Activated T-helper 1 cell treated with anti-CD3 and anti-CD28 coated beads, Interleukin-12 subunit alpha, Interleukin-12 subunit beta, Interleukin-2, Interleukin-4 antibody, amounts not matched to agents 30 ng/mL and 10 ng/mL and 1 ng/mL, durations not matched to agents 14 hours and 24 hours and 36 hours (primary cell): Measurements from ENCODE around the gene OR2J1. TPM values are rescaled to one million over a fixed set of nuclear protein-coding genes. Genes with fewer than 3 reads are reported as not detected.
"Not testable (repeated sequence)": the region's sequence is repeated elsewhere in the genome, so short reads cannot be mapped to it uniquely, and the experiment has no call there.

Experiments used
- DNase-seq: peaks from one replicate; pipeline ENCODE4 v3.0.0; 2021; ENCODE audit warnings: low spot score
- H3K27ac Mint-ChIP-seq: one replicate; pipeline ENCODE4 v1.8.0; 2021; ENCODE audit warnings: mild to moderate bottlenecking, mixed read lengths
- H3K27me3 Mint-ChIP-seq: one replicate; pipeline ENCODE4 v1.8.0; 2022; ENCODE audit warnings: mild to moderate bottlenecking, moderate library complexity, mixed read lengths; ENCODE audit not compliant: insufficient read depth
- H3K36me3 Mint-ChIP-seq: one replicate; pipeline ENCODE4 v1.8.0; 2021; ENCODE audit warnings: low read depth, mixed read lengths
- H3K4me1 Mint-ChIP-seq: one replicate; pipeline ENCODE4 v1.8.0; 2021; ENCODE audit warnings: low read depth, mixed read lengths
- H3K4me3 Mint-ChIP-seq: one replicate; pipeline ENCODE4 v1.8.0; 2021; ENCODE audit warnings: mild to moderate bottlenecking, moderate library complexity, mixed read lengths
- H3K9me3 Mint-ChIP-seq: one replicate; pipeline ENCODE4 v1.8.0; 2021; ENCODE audit warnings: mixed read lengths
- intact Hi-C: fragments of 100-400 bp; cut with micrococcal nuclease; formaldehyde crosslinking; loops from one replicate; pipeline ENCODE4 v1.15.1; 2024
- total RNA-seq: library from RNA; stranded (reverse); gene quantifications from 2 replicates; pipeline ENCODE4 v1.2.3, GENCODE V29; 2022

Gene OR2J1
- total RNA-seq, 1 donor from 2014 or later: not detected

DNA sequence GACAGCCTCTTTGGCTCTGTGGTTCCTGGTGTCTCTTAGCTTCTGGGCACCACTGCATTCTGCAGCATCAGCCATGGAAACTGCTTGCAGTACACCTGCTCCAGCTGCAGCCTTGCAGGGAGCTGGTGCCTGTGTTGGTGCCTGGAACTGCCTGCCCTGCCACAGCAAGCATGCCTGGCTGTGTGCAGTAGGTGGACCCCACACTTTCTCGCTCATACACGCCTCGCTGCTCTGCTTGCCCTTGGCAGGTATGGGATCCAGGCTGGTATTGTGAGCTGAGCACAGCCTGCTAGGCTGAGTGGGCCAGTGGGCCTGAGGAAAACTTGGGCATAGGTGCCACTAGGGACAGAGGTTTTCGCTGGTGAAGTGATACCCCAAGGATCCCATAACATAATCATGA lies 31.4 kb downstream of the OR2J1 start:
- no peak overlapping the region for H3K4me3 Mint-ChIP-seq
- no peaks in the 10 kb centered on the region for H3K36me3 Mint-ChIP-seq
- H3K9me3 Mint-ChIP-seq: no peaks in the 10 kb centered on the region
- DNase-seq: no peak
- no peaks in the 10 kb centered on the region for H3K4me1 Mint-ChIP-seq
- intact Hi-C loops: no loop called here
- H3K27me3 Mint-ChIP-seq: peaks cover 6% of the 10 kb centered on the region
- H3K27ac Mint-ChIP-seq: no peak overlapping the region

DNA sequence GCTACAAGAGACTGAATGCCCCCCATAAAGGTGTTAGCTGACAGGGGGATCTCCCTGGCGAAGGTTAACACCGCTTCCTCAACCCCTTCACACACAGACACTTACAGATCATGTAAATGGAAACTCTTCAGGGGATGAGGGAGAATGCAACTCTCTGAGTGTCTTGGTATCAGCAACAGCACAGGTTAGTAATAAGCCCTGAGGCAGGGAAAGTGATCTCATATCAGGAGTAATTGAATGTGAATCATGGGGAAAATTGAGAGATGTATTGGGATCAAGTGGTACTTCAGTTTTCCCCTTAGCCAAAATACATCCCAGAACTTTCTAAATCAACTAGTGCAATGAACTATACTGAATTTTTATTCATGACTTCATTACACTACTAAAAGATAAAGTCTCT lies 32.4 kb downstream of the OR2J1 start:
- Mint-ChIP-seq H3K27me3 (peaks cover 6% of the 10 kb centered on the region), H3K4me1 (no peaks in the 10 kb centered on the region), H3K36me3 (no peaks in the 10 kb centered on the region), H3K9me3 (no peaks in the 10 kb centered on the region), H3K27ac (no peak overlapping the region), H3K4me3 (no peak overlapping the region)
- DNase-seq: no peak
- intact Hi-C loops: no loop called here

DNA sequence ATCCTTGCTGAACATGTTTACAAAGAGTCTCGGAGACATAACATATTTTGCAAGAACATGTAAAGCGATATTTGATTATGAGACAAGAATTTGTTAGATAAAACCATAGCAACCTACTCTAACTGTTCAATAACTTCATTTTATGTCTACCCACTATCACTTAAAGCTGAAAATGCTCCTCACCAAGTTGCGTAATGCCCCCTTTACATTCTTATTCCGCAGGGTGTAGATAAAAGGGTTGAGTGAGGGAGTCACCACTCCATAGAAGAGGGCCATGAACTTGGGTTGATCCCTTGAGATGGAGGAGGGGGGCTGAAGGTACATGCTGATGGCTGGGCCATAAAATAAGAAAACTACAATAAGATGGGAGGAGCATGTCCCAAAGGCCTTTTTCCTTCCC lies 38.4 kb downstream of the OR2J1 start:
- no peak for DNase-seq
- Mint-ChIP-seq H3K27ac (no peak overlapping the region), H3K4me1 (no peaks in the 10 kb centered on the region), H3K4me3 (no peak overlapping the region), H3K9me3 (peaks cover 3% of the 10 kb centered on the region), H3K36me3 (no peaks in the 10 kb centered on the region), H3K27me3 (no peaks in the 10 kb centered on the region)
- intact Hi-C loops: no loop called here

DNA sequence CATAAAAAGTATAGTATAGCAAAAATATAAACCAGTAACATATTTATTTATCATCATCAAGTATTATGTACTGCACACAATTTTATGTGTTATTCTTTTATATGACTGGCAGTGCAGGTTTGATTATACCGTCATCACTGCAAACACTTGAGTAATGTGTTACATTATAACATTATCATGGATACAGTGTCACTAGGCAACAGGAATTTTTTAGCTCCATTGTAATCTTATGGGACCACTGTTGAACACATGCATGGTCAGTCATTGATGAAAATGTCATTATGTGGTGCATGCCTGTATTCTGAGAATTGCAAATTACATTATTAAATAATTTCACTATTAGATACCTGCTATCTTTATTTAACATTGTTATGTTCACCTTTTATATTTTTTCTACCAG lies 42.3 kb downstream of the OR2J1 start:
- peaks cover 3% of the 10 kb centered on the region for H3K9me3 Mint-ChIP-seq
- H3K27ac Mint-ChIP-seq: no peak overlapping the region
- DNase-seq: no peak
- peaks cover 4% of the 10 kb centered on the region for H3K27me3 Mint-ChIP-seq
- intact Hi-C loops: no loop called here
- H3K4me3 Mint-ChIP-seq: no peak overlapping the region
- no peaks in the 10 kb centered on the region for H3K4me1 Mint-ChIP-seq
- H3K36me3 Mint-ChIP-seq: no peaks in the 10 kb centered on the region

DNA sequence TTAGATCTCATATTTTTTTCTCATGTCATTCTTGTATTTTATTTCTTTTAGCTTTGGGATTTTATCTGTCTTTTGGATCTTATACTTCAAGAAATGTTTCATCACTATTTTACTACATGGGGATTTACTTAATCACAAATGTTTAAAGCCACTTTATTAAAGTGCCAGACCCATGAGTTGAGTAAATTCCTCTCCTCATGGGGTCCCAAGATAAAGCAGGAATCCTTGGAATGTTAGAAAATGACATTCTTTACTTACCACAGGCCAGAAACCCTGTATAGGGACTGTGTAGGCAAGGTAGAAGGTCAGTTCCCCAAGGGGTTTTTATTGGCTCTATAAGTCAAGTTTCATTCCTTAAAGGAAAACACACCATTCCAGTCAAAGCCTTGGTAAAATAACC lies 43.0 kb downstream of the OR2J1 start:
- Mint-ChIP-seq H3K27me3 (peaks cover 4% of the 10 kb centered on the region), H3K36me3 (no peaks in the 10 kb centered on the region), H3K27ac (no peak overlapping the region), H3K4me1 (no peaks in the 10 kb centered on the region), H3K9me3 (peaks cover 3% of the 10 kb centered on the region), H3K4me3 (no peak overlapping the region)
- intact Hi-C loops: no loop called here
- no peak for DNase-seq

DNA sequence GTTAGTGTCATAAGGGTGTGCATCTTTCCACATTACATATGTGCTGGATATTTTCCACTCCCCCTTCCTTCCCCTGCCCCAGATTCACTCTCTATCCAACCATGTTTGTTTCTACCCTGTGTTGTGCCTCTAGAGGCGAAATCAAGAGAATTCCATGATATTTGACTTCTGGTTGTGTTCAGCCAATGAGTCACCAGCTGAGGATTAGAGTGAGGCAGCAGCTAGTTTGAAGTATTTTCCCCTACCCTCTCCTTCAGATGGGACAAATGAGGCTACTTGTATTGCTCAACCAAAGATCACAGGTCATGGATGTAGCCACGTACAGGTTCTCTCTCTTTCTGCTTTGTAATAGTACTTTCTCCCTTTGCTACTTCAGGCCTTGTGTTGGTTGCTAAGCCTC lies 46.9 kb downstream of the OR2J1 start:
- intact Hi-C loops: no loop called here
- Mint-ChIP-seq H3K4me1 (no peaks in the 10 kb centered on the region), H3K36me3 (no peaks in the 10 kb centered on the region), H3K27me3 (peaks cover 4% of the 10 kb centered on the region), H3K27ac (no peak overlapping the region), H3K4me3 (no peak overlapping the region), H3K9me3 (peaks cover 3% of the 10 kb centered on the region)
- no peak for DNase-seq

DNA sequence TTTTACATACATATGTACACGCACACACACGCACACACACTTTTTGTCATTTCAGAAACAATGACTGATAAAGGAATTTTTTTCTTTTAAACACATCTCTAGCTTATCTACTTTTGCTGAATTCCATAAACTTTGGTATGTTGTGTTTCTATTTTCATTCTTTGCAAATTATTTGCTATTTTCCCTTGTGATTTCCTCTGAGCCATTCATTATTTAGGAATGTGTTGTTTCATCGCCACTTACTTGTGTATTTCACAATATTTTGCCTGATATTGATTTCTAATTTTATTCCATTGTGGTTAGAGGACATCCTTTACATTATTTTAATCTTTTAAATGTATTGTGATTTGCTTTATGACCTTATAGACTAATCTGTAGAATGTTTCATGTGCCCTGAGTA lies 47.8 kb downstream of the OR2J1 start:
- H3K27ac Mint-ChIP-seq: no peak overlapping the region
- DNase-seq: no peak
- intact Hi-C loops: no loop called here
- peaks cover 3% of the 10 kb centered on the region for H3K9me3 Mint-ChIP-seq
- no peaks in the 10 kb centered on the region for H3K4me1 Mint-ChIP-seq
- peaks cover 4% of the 10 kb centered on the region for H3K27me3 Mint-ChIP-seq
- H3K36me3 Mint-ChIP-seq: no peaks in the 10 kb centered on the region
- H3K4me3 Mint-ChIP-seq: no peak overlapping the region

DNA sequence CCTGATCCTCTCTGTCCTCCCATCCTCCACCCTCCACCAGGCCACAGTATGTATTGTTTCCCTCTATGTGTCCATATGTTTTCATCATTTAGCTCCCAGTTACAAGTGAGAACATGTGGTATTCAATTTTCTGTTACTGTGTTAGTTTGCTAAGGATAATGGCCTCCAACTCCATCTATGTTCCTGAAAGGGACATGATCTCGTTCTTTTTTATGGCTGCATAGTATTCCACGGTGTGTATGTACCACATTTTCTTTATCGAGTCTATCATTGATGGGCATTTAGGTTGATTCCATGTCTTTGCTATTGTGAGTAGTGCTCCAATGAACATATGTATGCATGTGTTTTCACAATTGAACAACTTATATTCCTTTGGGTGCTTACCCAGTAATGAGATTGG lies 50.2 kb downstream of the OR2J1 start:
- not testable (repeated sequence) for H3K4me3 Mint-ChIP-seq, DNase-seq

More for the DNA sequence above, 50.2 kb downstream of the OR2J1 start:
- intact Hi-C loops, H3K4me1 Mint-ChIP-seq, H3K36me3 Mint-ChIP-seq, H3K27ac Mint-ChIP-seq, H3K27me3 Mint-ChIP-seq, H3K9me3 Mint-ChIP-seq: not testable (repeated sequence)

Other genes with a start within 250 kb of the OR2J1 start
- gene TRIM27, start 175.5 kb upstream of the OR2J1 start, total RNA-seq: 67.2 and 67.4 TPM in 2 replicates
- gene ZNF311, start 94.2 kb upstream of the OR2J1 start, total RNA-seq: 0.64 and 0.80 TPM in 2 replicates
- gene OR2W1, start 54.3 kb upstream of the OR2J1 start, total RNA-seq: not detected in 2 replicates
- not detected in 2 replicates for gene OR2B3, start 12.2 kb upstream of the OR2J1 start, total RNA-seq
- gene OR2J3, start 8.6 kb downstream of the OR2J1 start, total RNA-seq: not detected in 2 replicates
- gene OR2J2, start 71.4 kb downstream of the OR2J1 start, total RNA-seq: not detected in 2 replicates
- not detected in 2 replicates for gene OR14J1, start 202.2 kb downstream of the OR2J1 start, total RNA-seq